Trophoblast cell (in vitro differentiated cells and primary cell): Measurements from ENCODE around the gene GATB.
"Not testable (repeated sequence)": the region's sequence is repeated elsewhere in the genome, so short reads cannot be mapped to it uniquely, and the experiment has no call there.

Experiments
- DNase-seq, 2 donors: peaks; one replicate each; pipeline ENCODE4 v3.0.0-alpha.2; 2016
- H2AFZ ChIP-seq: 2 replicates; pipeline ENCODE4 v1.6.1; 2013; ENCODE audit warnings: low read length, moderate library complexity, mild to moderate bottlenecking; ENCODE audit not compliant: insufficient read depth, poor library complexity
- H2AK5ac ChIP-seq: 2 replicates; pipeline ENCODE4 v1.6.1; 2013; ENCODE audit warnings: mild to moderate bottlenecking, low read length
- H2BK120ac ChIP-seq: 2 replicates; pipeline ENCODE4 v1.6.1; 2013; ENCODE audit warnings: low read length, mild to moderate bottlenecking, moderate library complexity; ENCODE audit not compliant: insufficient read depth, poor library complexity
- H2BK12ac ChIP-seq: 2 replicates; pipeline ENCODE4 v1.6.1; 2013; ENCODE audit warnings: mild to moderate bottlenecking, low read length, moderate library complexity
- H2BK5ac ChIP-seq: 2 replicates; pipeline ENCODE4 v1.6.1; 2013; ENCODE audit warnings: low read length, low read depth, moderate library complexity, mild to moderate bottlenecking; ENCODE audit not compliant: poor library complexity
- H3K14ac ChIP-seq: 2 replicates; pipeline ENCODE4 v1.6.1; 2013; ENCODE audit warnings: mild to moderate bottlenecking, low read length
- H3K18ac ChIP-seq: 2 replicates; pipeline ENCODE4 v1.6.1; 2013; ENCODE audit warnings: mild to moderate bottlenecking, low read length
- H3K23ac ChIP-seq: 2 replicates; pipeline ENCODE4 v1.6.1; 2013; ENCODE audit warnings: low read length
- H3K27ac ChIP-seq: 2 replicates; pipeline ENCODE4 v1.5.1; 2013; ENCODE audit warnings: low read depth, mild to moderate bottlenecking, inconsistent platforms, low read length, moderate library complexity
- H3K27me3 ChIP-seq: 2 replicates; pipeline ENCODE4 v1.6.1; 2013; ENCODE audit warnings: inconsistent platforms, mild to moderate bottlenecking, low read length, moderate library complexity; ENCODE audit not compliant: insufficient read depth
- H3K36me3 ChIP-seq, 2 experiments: 1 replicate in 1 of 2; 2 replicates in 1 of 2; pipeline ENCODE4 v1.6.1; 2013; ENCODE audit warnings: low read length in 2 of 2, mild to moderate bottlenecking in 2 of 2, moderate library complexity in 1 of 2; ENCODE audit not compliant: insufficient read depth in 2 of 2, control insufficient read depth in 1 of 2
- H3K4ac ChIP-seq: 2 replicates; pipeline ENCODE4 v1.6.1; 2013; ENCODE audit warnings: low read depth, mild to moderate bottlenecking, low read length, moderate library complexity
- H3K4me1 ChIP-seq, 2 experiments: 1 replicate in 1 of 2; 2 replicates in 1 of 2; pipeline ENCODE4 v1.6.1; 2013; ENCODE audit warnings: low read length in 2 of 2, mild to moderate bottlenecking in 2 of 2, moderate library complexity in 1 of 2; ENCODE audit not compliant: insufficient read depth in 2 of 2, control insufficient read depth in 1 of 2
- H3K4me2 ChIP-seq: 2 replicates; pipeline ENCODE4 v1.6.1; 2013; ENCODE audit warnings: inconsistent platforms, mild to moderate bottlenecking, low read length, moderate library complexity
- H3K4me3 ChIP-seq: 2 replicates; pipeline ENCODE4 v1.5.1; 2013; ENCODE audit warnings: mild to moderate bottlenecking, low read depth, low read length, inconsistent platforms
- H3K79me1 ChIP-seq: one replicate; pipeline ENCODE4 v1.6.1; 2013; ENCODE audit warnings: low read length
- H3K79me2 ChIP-seq: 2 replicates; pipeline ENCODE4 v1.6.1; 2013; ENCODE audit warnings: low read length, mild to moderate bottlenecking; ENCODE audit not compliant: control insufficient read depth, insufficient read depth, poor library complexity
- H3K9ac ChIP-seq: 2 replicates; pipeline ENCODE4 v1.6.1; 2013; ENCODE audit warnings: mild to moderate bottlenecking, low read length
- H3K9me3 ChIP-seq: 2 replicates; pipeline ENCODE4 v1.6.1; 2013; ENCODE audit warnings: low read depth, mild to moderate bottlenecking, control low read depth, inconsistent platforms, low read length; ENCODE audit not compliant: insufficient read depth
- H4K12ac ChIP-seq: 2 replicates; pipeline ENCODE4 v1.6.1; 2013; ENCODE audit warnings: low read depth, mild to moderate bottlenecking, low read length, moderate library complexity
- H4K8ac ChIP-seq: 2 replicates; pipeline ENCODE4 v1.6.1; 2013; ENCODE audit warnings: low read depth, mild to moderate bottlenecking, low read length, moderate library complexity
- H4K91ac ChIP-seq: one replicate; pipeline ENCODE4 v1.6.1; 2013; ENCODE audit warnings: low read depth, mild to moderate bottlenecking, low read length, moderate library complexity
- WGBS: extraction: QIAGEN DNeasy Blood & Tissue Kit; methylation state at CpG from one replicate; pipeline ENCODE4 v1.1.7; 2013; ENCODE audit warnings: missing lambda C conversion rate; ENCODE audit not compliant: insufficient read length, insufficient coverage; ENCODE audit errors: extremely low coverage; 5-methylcytosine and 5-hydroxymethylcytosine counted together

Gene GATB

GRCh38 chr4:151743894-151744293, 16.9 kb downstream of the GATB start:
- H3K36me3 ChIP-seq: no peaks in the 10 kb centered on the region
- WGBS: no CpG with 5 or more reads among the region's 4 CpGs
- no peak overlapping the region for H3K9ac ChIP-seq
- no peak overlapping the region for H4K12ac ChIP-seq
- no peak overlapping the region for H3K18ac ChIP-seq
- H3K4me3 ChIP-seq: no peak overlapping the region
- no peak overlapping the region for H3K23ac ChIP-seq
- no peaks in the 10 kb centered on the region for H3K79me2 ChIP-seq
- H2AFZ ChIP-seq: no peak overlapping the region
- H4K8ac ChIP-seq: no peak overlapping the region
- H3K4me2 ChIP-seq: no peak overlapping the region
- no peaks in the 10 kb centered on the region for H3K27me3 ChIP-seq
- peaks cover 8 to 9% of the 10 kb centered on the region in 2 experiments for H3K4me1 ChIP-seq
- H2BK12ac ChIP-seq: no peak overlapping the region
- DNase-seq: no peak
- no peak overlapping the region for H2BK120ac ChIP-seq
- no peak overlapping the region for H3K14ac ChIP-seq
- H2AK5ac ChIP-seq: no peak overlapping the region
- H4K91ac ChIP-seq: no peak overlapping the region
- no peak overlapping the region for H3K4ac ChIP-seq
- H3K27ac ChIP-seq: peak overlapping the region; percentile 45
- no peaks in the 10 kb centered on the region for H3K9me3 ChIP-seq
- no peak overlapping the region for H2BK5ac ChIP-seq
- peaks cover 3% of the 10 kb centered on the region for H3K79me1 ChIP-seq

- Histone ChIP-seq H3K9me3 (no peaks in the 10 kb centered on the region), H3K18ac (no peak overlapping the region), H2BK12ac (peak overlapping the region; percentile 5), H3K79me2 (no peaks in the 10 kb centered on the region), H3K14ac (no peak overlapping the region), H3K4me2 (no peak overlapping the region), H2AFZ (no peak overlapping the region), H3K23ac (no peak overlapping the region), H2BK5ac (no peak overlapping the region), H3K27ac (no peak overlapping the region), H3K4me3 (no peak overlapping the region), H3K4ac (no peak overlapping the region), H2AK5ac (no peak overlapping the region), H4K8ac (no peak overlapping the region), H3K4me1 (peaks cover 8 to 9% of the 10 kb centered on the region in 2 experiments), H3K9ac (no peak overlapping the region), H3K79me1 (peaks cover 3% of the 10 kb centered on the region), H2BK120ac (no peak overlapping the region), H4K91ac (no peak overlapping the region), H3K36me3 (no peaks in the 10 kb centered on the region), H3K27me3 (no peaks in the 10 kb centered on the region), H4K12ac (no peak overlapping the region)
- WGBS: no CpG with 5 or more reads among the region's 3 CpGs
- no peak for DNase-seq
These were observed 17.5 kb downstream of the GATB start for GRCh38 chr4:151743128-151743854.

- Histone ChIP-seq H2BK120ac (no peak overlapping the region), H2BK5ac (no peak overlapping the region), H3K23ac (no peak overlapping the region), H3K9ac (no peak overlapping the region), H3K27ac (no peak overlapping the region), H3K27me3 (no peaks in the 10 kb centered on the region), H3K4ac (no peak overlapping the region), H2BK12ac (no peak overlapping the region), H3K18ac (no peak overlapping the region), H3K36me3 (peaks cover 7% of the 10 kb centered on the region in 2 experiments), H4K8ac (no peak overlapping the region), H3K79me2 (no peaks in the 10 kb centered on the region), H2AFZ (no peak overlapping the region), H4K12ac (no peak overlapping the region), H3K14ac (no peak overlapping the region), H3K4me1 (peaks cover 0 to 3% of the 10 kb centered on the region in 2 experiments), H3K4me3 (no peak overlapping the region), H3K9me3 (peaks cover 8% of the 10 kb centered on the region), H3K4me2 (no peak overlapping the region), H4K91ac (no peak overlapping the region), H3K79me1 (no peaks in the 10 kb centered on the region), H2AK5ac (no peak overlapping the region)
- no peak for DNase-seq
- no CpG with 5 or more reads among the region's 8 CpGs for WGBS
These were observed 21.9 kb downstream of the GATB start for GRCh38 chr4:151738720-151739517.

- H3K27ac ChIP-seq, H2AFZ ChIP-seq, H3K4me1 ChIP-seq, H3K23ac ChIP-seq, H2BK120ac ChIP-seq, H3K4me3 ChIP-seq, H3K27me3 ChIP-seq, H3K9me3 ChIP-seq, H2BK5ac ChIP-seq, H3K14ac ChIP-seq, H3K79me2 ChIP-seq, H2BK12ac ChIP-seq, H3K4me2 ChIP-seq, H3K9ac ChIP-seq, H3K79me1 ChIP-seq, DNase-seq, H4K12ac ChIP-seq, H3K36me3 ChIP-seq, H3K4ac ChIP-seq, H4K8ac ChIP-seq, H4K91ac ChIP-seq, H2AK5ac ChIP-seq, H3K18ac ChIP-seq: not testable (repeated sequence)
- no CpG with 5 or more reads among the region's 2 CpGs for WGBS
These were observed 24.0 kb downstream of the GATB start for GRCh38 chr4:151736852-151737251.
